Fibroblast of lung (primary cell): ENCODE measurements around the gene TP53INP2.

ENCODE experiments used
- CTCF ChIP-seq, 2 donors: IDR thresholded peaks in 1 of 2; conservative IDR thresholded peaks in 1 of 2; 1 replicate in 1 of 2; 2 replicates in 1 of 2; pipeline ENCODE4 v1.5.1; 2011 to 2012; ENCODE audit warnings: low read length in 2 of 2, control low read depth in 1 of 2, inconsistent platforms in 1 of 2, low read depth in 1 of 2, mild to moderate bottlenecking in 1 of 2
- EZH2 ChIP-seq: IDR thresholded peaks from 2 replicates; pipeline ENCODE4 v1.5.1; 2012; ENCODE audit warnings: low read length, control low read depth, mild to moderate bottlenecking; ENCODE audit errors: missing control alignments

- TF ChIP-seq CTCF (conservative IDR thresholded peaks at IDR 0.05 in 1 of 2, IDR thresholded peaks at IDR 0.05 in 1 of 2; ENCODE audit: low read depth in 1 of 2, low read length in 2 of 2): no peak
- TF ChIP-seq EZH2: no peak
Measured at GRCh38 chr20:34709044-34709830, 5.1 kb downstream of the TP53INP2 start.
